ENCODE results near the gene PNMA6A. TPM values are rescaled to one million over a fixed set of nuclear protein-coding genes. Genes with fewer than 3 reads are reported as not detected.

PNMA6A gene
- total and polyA plus RNA-seq, 9 of the 15 experiments (the other 6 are each of a cell fraction or from before 2014, with no cell fraction given): 0.10 to 6.9 (median 1.3) TPM

GRCh38 chrX:153059191-153060094, 12.8 kb upstream of the PNMA6A start:
- peaks cover 10 to 13% of the 10 kb centered on the region in 2 experiments; a peak in 4 of 5 replicates for H3K4me1 ChIP-seq (replicated peaks in 1 of 2; ENCODE audit: control insufficient read depth in 2 of 2, insufficient read depth in 2 of 2, low read length in 2 of 2)
- intact Hi-C loops (cut with micrococcal nuclease) (loop anchor here (5.0 kb wide), 1 partner anchor 258 kb away; no protein-coding TSS in a partner anchor), in situ Hi-C loops (cut with MboI) (no loop called here)
- ChIA-PET POLR2A (no interaction called here), CTCF (ENCODE audit: low intra/inter-chr PET ratio) (no interaction called here)
- FAIRE-seq (no peak), DNase-seq (ENCODE audit: extremely low read depth in 1 of 4, low spot score in 3 of 4) (no peak), ATAC-seq (no peak)
- H4K20me1 ChIP-seq (replicated peaks; ENCODE audit: control insufficient read depth, insufficient read depth, low read length): no peaks in the 10 kb centered on the region
- H3K36me3 ChIP-seq (ENCODE audit: control insufficient read depth, insufficient read depth, low read length): no peaks in the 10 kb centered on the region
- H3K27ac ChIP-seq (ENCODE audit: extremely low read depth, low read depth, low read length): no peak overlapping the region
- no peaks in the 10 kb centered on the region for H3K27me3 ChIP-seq (ENCODE audit: control insufficient read depth in 2 of 2, insufficient read depth in 2 of 2, low read length in 2 of 2)
- WGBS (ENCODE audit: insufficient coverage, low coverage, missing lambda C conversion rate): 47% methylated on average over 17 of the region's 18 CpGs
- H3K9me1 ChIP-seq (ENCODE audit: control insufficient read depth, insufficient read depth, low read length): no peaks in the 10 kb centered on the region
- no peaks in the 10 kb centered on the region for H3K9me3 ChIP-seq (replicated peaks; ENCODE audit: control insufficient read depth, insufficient read depth, low read depth, low read length)
- H3K4me2 ChIP-seq (ENCODE audit: insufficient read depth, low read length): no peak overlapping the region
- no peaks in the 10 kb centered on the region for H3K79me2 ChIP-seq (ENCODE audit: control insufficient read depth, insufficient read depth, low read length)
- H2AFZ ChIP-seq (ENCODE audit: low read depth, low read length): no peak overlapping the region
- no TSS peak for BruUV-seq (replicated peaks)
- no peak overlapping the region for H3K4me3 ChIP-seq
- no peak overlapping the region for H3K9ac ChIP-seq (ENCODE audit: insufficient read depth in 1 of 2, low read depth in 2 of 2, low read length in 2 of 2)
- TF ChIP-seq CHD7 (IDR thresholded peaks at IDR 0.05; ENCODE audit: low read depth, low read length) (no peak), VEZF1 (CRISPR knock-in tag; IDR thresholded peaks at IDR 0.05) (no peak), TAF1 (IDR thresholded peaks at IDR 0.05; ENCODE audit: control insufficient read depth, extremely low read depth, insufficient read depth, low read length, severe bottlenecking) (no peak), ZNF431 (CRISPR knock-in tag; IDR thresholded peaks at IDR 0.05) (no peak), WHSC1 (IDR thresholded peaks at IDR 0.05; ENCODE audit: low read length) (no peak), ZC3H8 (IDR thresholded peaks at IDR 0.05) (no peak)
